Neural cell (in vitro differentiated cells): Measurements from ENCODE around the gene MYO7A. TPM values are rescaled to one million over a fixed set of nuclear protein-coding genes. Genes with fewer than 3 reads are reported as not detected.

Experiments
- H2AFZ ChIP-seq: fragments of 200-600, 300-800 bp; sonication (generic), shearing (Covaris generic); 2 replicates; pipeline ENCODE4 v1.6.0; 2014; ENCODE audit warnings: low read depth, mild to moderate bottlenecking, antibody characterized with exemption, low read length, moderate library complexity
- H3F3A ChIP-seq: fragments of 200-600 bp; shearing (Covaris generic); 2 replicates; pipeline ENCODE4 v1.6.1; 2016; ENCODE audit warnings: mild to moderate bottlenecking, moderate library complexity, mixed read lengths, antibody characterized with exemption, low read length; ENCODE audit not compliant: insufficient read depth, poor library complexity, severe bottlenecking
- H3K27ac ChIP-seq: fragments of 200-600, 300-800 bp; sonication (generic), shearing (Covaris generic); 2 replicates; pipeline ENCODE4 v1.5.1; 2014; ENCODE audit warnings: mild to moderate bottlenecking, low read length, moderate library complexity
- H3K27me3 ChIP-seq: fragments of 300-800, 200-600 bp; sonication (generic), shearing (Covaris generic); 2 replicates; pipeline ENCODE4 v1.6.0; 2014; ENCODE audit warnings: mild to moderate bottlenecking, low read depth, low read length, moderate library complexity; ENCODE audit not compliant: insufficient read depth
- H3K36me3 ChIP-seq: fragments of 300-800, 200-600 bp; sonication (generic), shearing (Covaris generic); 2 replicates; pipeline ENCODE4 v1.5.1; 2014; ENCODE audit warnings: mild to moderate bottlenecking, antibody characterized with exemption, low read length, moderate library complexity; ENCODE audit not compliant: insufficient read depth
- H3K4me2 ChIP-seq: fragments of 300-800, 200-600 bp; sonication (generic), shearing (Covaris generic); 2 replicates; pipeline ENCODE4 v1.6.0; 2014; ENCODE audit warnings: mild to moderate bottlenecking, low read length
- H3K4me3 ChIP-seq: fragments of 300-800, 200-600 bp; sonication (generic), shearing (Covaris generic); 2 replicates; pipeline ENCODE4 v1.5.1; 2014; ENCODE audit warnings: mild to moderate bottlenecking, low read length, moderate library complexity
- H3K79me2 ChIP-seq: fragments of 200-600 bp; shearing (Covaris generic); replicated peaks from 2 replicates; pipeline ENCODE4 v1.6.0; 2014; ENCODE audit warnings: mild to moderate bottlenecking, low read length, moderate library complexity; ENCODE audit not compliant: insufficient read depth
- H3K9ac ChIP-seq: fragments of 300-800, 200-600 bp; sonication (generic), shearing (Covaris generic); 2 replicates; pipeline ENCODE4 v1.6.1; 2016; ENCODE audit warnings: mild to moderate bottlenecking, low read length, mixed read lengths
- H3K9me2 ChIP-seq: fragments of 200-600 bp; shearing (Covaris generic); 2 replicates; pipeline ENCODE4 v1.6.1; 2016; ENCODE audit warnings: mild to moderate bottlenecking, low read length, mixed read lengths; ENCODE audit not compliant: insufficient read depth
- H3K9me3 ChIP-seq: fragments of 200-600, 300-800 bp; sonication (generic), shearing (Covaris generic); 2 replicates; pipeline ENCODE4 v1.6.1; 2016; ENCODE audit warnings: mild to moderate bottlenecking, mixed run types, low read length, moderate library complexity, mixed read lengths
- H4K20me1 ChIP-seq: fragments of 200-600 bp; shearing (Covaris generic); 2 replicates; pipeline ENCODE4 v1.6.1; 2016; ENCODE audit warnings: mild to moderate bottlenecking, mixed run types; ENCODE audit not compliant: insufficient read depth
- EP300 ChIP-seq: fragments of 450-650 bp; conservative IDR thresholded peaks from 2 replicates; pipeline ENCODE4 v1.6.1; 2014; ENCODE audit warnings: antibody characterized with exemption, mild to moderate bottlenecking, moderate library complexity; ENCODE audit not compliant: poor library complexity, severe bottlenecking
- EZH2 ChIP-seq: fragments of 200-600, 300-800 bp; shearing (Covaris generic), sonication (generic); IDR thresholded peaks from 2 replicates; pipeline ENCODE4 v1.6.1; 2014; ENCODE audit warnings: antibody characterized with exemption, low read length, borderline replicate concordance, mild to moderate bottlenecking; ENCODE audit not compliant: insufficient read depth, poor library complexity, severe bottlenecking
- MXI1 ChIP-seq: fragments of 450-650 bp; conservative IDR thresholded peaks from 2 replicates; pipeline ENCODE4 v1.6.1; 2014; ENCODE audit warnings: antibody characterized with exemption, mild to moderate bottlenecking; ENCODE audit not compliant: poor library complexity, severe bottlenecking
- POLR2AphosphoS5 ChIP-seq: IDR thresholded peaks from 2 replicates; pipeline ENCODE4 v1.6.1; 2012
- RAD21 ChIP-seq: fragments of 450-650 bp; conservative IDR thresholded peaks from 2 replicates; pipeline ENCODE4 v1.6.1; 2014; ENCODE audit warnings: antibody characterized with exemption, mild to moderate bottlenecking, moderate library complexity
- REST ChIP-seq: IDR thresholded peaks from 2 replicates; pipeline ENCODE4 v1.6.1; 2012; ENCODE audit warnings: borderline replicate concordance
- SMC3 ChIP-seq: fragments of 450-650 bp; conservative IDR thresholded peaks from 2 replicates; pipeline ENCODE4 v1.6.1; 2014; ENCODE audit warnings: antibody characterized with exemption, mild to moderate bottlenecking, moderate library complexity; ENCODE audit not compliant: poor library complexity
- TAF1 ChIP-seq: IDR thresholded peaks from 2 replicates; pipeline ENCODE4 v1.6.1; 2012; ENCODE audit warnings: low read depth
- polyA plus RNA-seq: library from polyadenylated mRNA; depleted of rRNA; stranded (reverse); fragments of >200 nt; gene quantifications from 2 replicates; pipeline ENCODE4 v1.2.3, GENCODE V29; 2014
- TF ChIP-seq, protein P1 (sequence below): fragments of 450-650 bp; IDR thresholded peaks from 2 replicates; pipeline ENCODE4 v1.5.1; 2014; ENCODE audit warnings: antibody characterized with exemption, mild to moderate bottlenecking, moderate library complexity; ENCODE audit not compliant: poor library complexity, severe bottlenecking

MYO7A gene
- polyA plus RNA-seq, 1 donor from 2014 or later, result 0.61 TPM

GRCh38 chr11:77171885-77172665 lies 44.0 kb downstream of the MYO7A start:
- Histone ChIP-seq H2AFZ (no peak overlapping the region), H3K79me2 (no peaks in the 10 kb centered on the region), H3K36me3 (no peaks in the 10 kb centered on the region), H4K20me1 (no peaks in the 10 kb centered on the region), H3K9me3 (no peaks in the 10 kb centered on the region), H3K27me3 (no peaks in the 10 kb centered on the region), H3K27ac (no peak overlapping the region), H3K9me2 (no peaks in the 10 kb centered on the region), H3K4me3 (no peak overlapping the region), H3K9ac (no peak overlapping the region), H3K4me2 (no peak overlapping the region), H3F3A (no peaks in the 10 kb centered on the region)
- TF ChIP-seq POLR2AphosphoS5 (no peak), RAD21 (no peak)

DNA sequence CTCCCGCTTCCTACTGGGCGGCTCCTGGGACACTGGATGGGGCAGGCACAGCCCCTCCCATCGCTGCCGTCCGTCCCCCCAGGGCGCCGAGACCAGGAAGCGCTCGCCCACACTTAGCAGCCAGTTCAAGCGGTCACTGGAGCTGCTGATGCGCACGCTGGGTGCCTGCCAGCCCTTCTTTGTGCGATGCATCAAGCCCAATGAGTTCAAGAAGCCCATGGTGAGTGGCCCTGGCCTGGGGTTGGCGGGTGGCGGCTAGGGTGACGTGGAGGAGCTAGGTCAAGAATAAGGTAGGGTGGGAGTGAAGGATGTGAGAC lies 44.6 kb downstream of the MYO7A start:
- no peaks in the 10 kb centered on the region for H3K27me3 ChIP-seq
- no peaks in the 10 kb centered on the region for H3F3A ChIP-seq
- no peaks in the 10 kb centered on the region for H3K36me3 ChIP-seq
- H3K79me2 ChIP-seq, result no peaks in the 10 kb centered on the region
- no peak overlapping the region for H3K9ac ChIP-seq
- H4K20me1 ChIP-seq, result no peaks in the 10 kb centered on the region
- H3K4me3 ChIP-seq, result no peak overlapping the region
- no peaks in the 10 kb centered on the region for H3K9me3 ChIP-seq
- H3K4me2 ChIP-seq, result no peak overlapping the region
- H2AFZ ChIP-seq, result no peak overlapping the region
- TF ChIP-seq MXI1, result no peak
- no peak for TF ChIP-seq TAF1
- TF ChIP-seq EZH2, result no peak
- no peak for TF ChIP-seq SMC3
- TF ChIP-seq POLR2AphosphoS5, result no peak
- TF ChIP-seq, protein P1, sequence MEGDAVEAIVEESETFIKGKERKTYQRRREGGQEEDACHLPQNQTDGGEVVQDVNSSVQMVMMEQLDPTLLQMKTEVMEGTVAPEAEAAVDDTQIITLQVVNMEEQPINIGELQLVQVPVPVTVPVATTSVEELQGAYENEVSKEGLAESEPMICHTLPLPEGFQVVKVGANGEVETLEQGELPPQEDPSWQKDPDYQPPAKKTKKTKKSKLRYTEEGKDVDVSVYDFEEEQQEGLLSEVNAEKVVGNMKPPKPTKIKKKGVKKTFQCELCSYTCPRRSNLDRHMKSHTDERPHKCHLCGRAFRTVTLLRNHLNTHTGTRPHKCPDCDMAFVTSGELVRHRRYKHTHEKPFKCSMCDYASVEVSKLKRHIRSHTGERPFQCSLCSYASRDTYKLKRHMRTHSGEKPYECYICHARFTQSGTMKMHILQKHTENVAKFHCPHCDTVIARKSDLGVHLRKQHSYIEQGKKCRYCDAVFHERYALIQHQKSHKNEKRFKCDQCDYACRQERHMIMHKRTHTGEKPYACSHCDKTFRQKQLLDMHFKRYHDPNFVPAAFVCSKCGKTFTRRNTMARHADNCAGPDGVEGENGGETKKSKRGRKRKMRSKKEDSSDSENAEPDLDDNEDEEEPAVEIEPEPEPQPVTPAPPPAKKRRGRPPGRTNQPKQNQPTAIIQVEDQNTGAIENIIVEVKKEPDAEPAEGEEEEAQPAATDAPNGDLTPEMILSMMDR, result no peak
- TF ChIP-seq REST, result no peak
- no peak for TF ChIP-seq RAD21
- no peak for TF ChIP-seq EP300
- H3K27ac ChIP-seq, result no peak overlapping the region
- H3K9me2 ChIP-seq, result no peaks in the 10 kb centered on the region
